Natural killer cell treated with Interleukin-12 subunit alpha and Interleukin-12 subunit beta and Interleukin-15 and Interleukin-18, amount 100 ng/mL, for 72 hours (primary cell): ENCODE measurements around the gene RUFY2. TPM values are rescaled to one million over a fixed set of nuclear protein-coding genes. Genes with fewer than 3 reads are reported as not detected.
A peak's percentile ranks its signal among the peaks of the same experiment; 100 is the strongest.
"Not testable (repeated sequence)": the region's sequence is repeated elsewhere in the genome, so short reads cannot be mapped to it uniquely, and the experiment has no call there.

Experiments
- ATAC-seq, 2 donors: fragments of 150-1000 bp; cut with Tn5 transposase in 1 of 2; sonication (Bioruptor Pico), chemical (Tn5 transposase) in 1 of 2; 2 replicates each; pipeline ENCODE4 v1.10.0; 2021
- DNase-seq: peaks from one replicate; pipeline ENCODE4 v3.0.0; 2022; ENCODE audit warnings: low spot score
- H3K27ac Mint-ChIP-seq, 2 donors: 1 replicate in 1 of 2; 2 replicates in 1 of 2; pipeline ENCODE4 v1.8.0; 2022; ENCODE audit warnings: mixed read lengths in 2 of 2, mild to moderate bottlenecking in 1 of 2, moderate library complexity in 1 of 2
- H3K27me3 Mint-ChIP-seq, 2 donors: 1 replicate in 1 of 2; 2 replicates in 1 of 2; pipeline ENCODE4 v1.8.0; 2022; ENCODE audit warnings: mixed read lengths in 2 of 2
- H3K36me3 Mint-ChIP-seq: one replicate; pipeline ENCODE4 v1.8.0; 2022; ENCODE audit warnings: mixed read lengths
- H3K4me1 Mint-ChIP-seq, 2 donors: 1 replicate in 1 of 2; 2 replicates in 1 of 2; pipeline ENCODE4 v1.8.0; 2022; ENCODE audit warnings: low read depth in 2 of 2, mixed read lengths in 2 of 2, mild to moderate bottlenecking in 1 of 2
- H3K4me3 Mint-ChIP-seq: one replicate; pipeline ENCODE4 v1.8.0; 2022; ENCODE audit warnings: mixed read lengths
- H3K9me3 Mint-ChIP-seq: 2 replicates; pipeline ENCODE4 v1.8.0; 2022; ENCODE audit warnings: mixed read lengths
- total RNA-seq, 2 donors: library from RNA; stranded (reverse); gene quantifications; one replicate each; pipeline ENCODE4 v1.2.3, GENCODE V29; 2022

Gene RUFY2
- total RNA-seq, 2 donors from 2014 or later: 15.7 to 23.4 TPM

GRCh38 chr10:68329506-68329861 is 77.6 kb downstream of the RUFY2 start:
- no peak overlapping the region for H3K27ac Mint-ChIP-seq
- H3K27me3 Mint-ChIP-seq: peaks cover 4 to 6% of the 10 kb centered on the region in 2 donors
- H3K9me3 Mint-ChIP-seq: no peaks in the 10 kb centered on the region
- no peak for DNase-seq
- ATAC-seq: no peak
- H3K4me3 Mint-ChIP-seq: no peak overlapping the region
- peaks cover 27 to 29% of the 10 kb centered on the region in 2 donors for H3K4me1 Mint-ChIP-seq
- peaks cover 14% of the 10 kb centered on the region for H3K36me3 Mint-ChIP-seq

- no peak for ATAC-seq
- DNase-seq: no peak
- peaks cover 5% of the 10 kb centered on the region for H3K36me3 Mint-ChIP-seq
- H3K27ac Mint-ChIP-seq: peak overlapping the region; percentile 23 to 41
- peak overlapping the region; percentile 49 for H3K4me3 Mint-ChIP-seq
- H3K9me3 Mint-ChIP-seq: no peaks in the 10 kb centered on the region
- peaks cover 17 to 20% of the 10 kb centered on the region in 2 donors for H3K4me1 Mint-ChIP-seq
- H3K27me3 Mint-ChIP-seq: peaks cover 4 to 6% of the 10 kb centered on the region in 2 donors
Measured at GRCh38 chr10:68327889-68328786, 78.9 kb downstream of the RUFY2 start.

- not testable (repeated sequence) for H3K4me3 Mint-ChIP-seq, ATAC-seq, H3K9me3 Mint-ChIP-seq, H3K36me3 Mint-ChIP-seq, DNase-seq, H3K4me1 Mint-ChIP-seq, H3K27me3 Mint-ChIP-seq, H3K27ac Mint-ChIP-seq
Measured at GRCh38 chr10:68324396-68324795, 82.7 kb downstream of the RUFY2 start.

GRCh38 chr10:68318331-68319059 is 88.6 kb downstream of the RUFY2 start:
- Mint-ChIP-seq H3K4me3 (no peak overlapping the region), H3K9me3 (peaks cover 8% of the 10 kb centered on the region), H3K27ac (no peak overlapping the region), H3K27me3 (peaks cover 0 to 2% of the 10 kb centered on the region in 2 donors), H3K4me1 (peaks cover 3 to 5% of the 10 kb centered on the region in 2 donors), H3K36me3 (peaks cover 18% of the 10 kb centered on the region)
- DNase-seq (no peak), ATAC-seq (no peak)

- no peak overlapping the region for H3K27ac Mint-ChIP-seq
- ATAC-seq (no peak), DNase-seq (no peak)
- H3K4me3 Mint-ChIP-seq: no peak overlapping the region
- H3K4me1 Mint-ChIP-seq: peaks cover 3 to 5% of the 10 kb centered on the region in 2 donors
- H3K27me3 Mint-ChIP-seq: peaks cover 0 to 2% of the 10 kb centered on the region in 2 donors
- peaks cover 8% of the 10 kb centered on the region for H3K9me3 Mint-ChIP-seq
- peaks cover 18% of the 10 kb centered on the region for H3K36me3 Mint-ChIP-seq
Measured at GRCh38 chr10:68315582-68315981, 91.5 kb downstream of the RUFY2 start.

- H3K36me3 Mint-ChIP-seq: peaks cover 18% of the 10 kb centered on the region
- ATAC-seq, H3K4me1 Mint-ChIP-seq, H3K9me3 Mint-ChIP-seq, H3K4me3 Mint-ChIP-seq, DNase-seq, H3K27me3 Mint-ChIP-seq, H3K27ac Mint-ChIP-seq: not testable (repeated sequence)
Measured at GRCh38 chr10:68314930-68315329, 92.1 kb downstream of the RUFY2 start.

- ATAC-seq: no peak
- H3K4me3 Mint-ChIP-seq: no peak overlapping the region
- H3K36me3 Mint-ChIP-seq: peaks cover under 1% of the 10 kb centered on the region
Measured at GRCh38 chr10:68310531-68310930, 96.5 kb downstream of the RUFY2 start.

DNA sequence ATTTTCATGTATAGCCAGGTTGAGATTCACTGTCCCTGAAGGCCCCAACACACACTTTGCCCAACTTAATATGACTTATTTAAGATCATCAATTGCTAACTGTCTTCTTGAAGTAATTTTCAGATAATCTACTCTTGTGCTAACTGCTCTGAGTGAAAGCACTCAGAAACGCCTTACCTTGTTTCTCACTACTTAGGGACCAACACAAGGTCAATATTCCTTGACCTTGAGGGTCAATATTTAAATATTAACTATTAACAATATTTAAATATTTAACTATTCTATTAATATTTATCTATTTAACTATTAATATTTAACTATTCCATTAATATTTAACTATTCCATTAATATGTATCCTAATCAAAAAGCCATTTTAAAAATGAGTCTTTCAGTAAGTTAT is 101.2 kb downstream of the RUFY2 start:
- DNase-seq (no peak), ATAC-seq (no peak)
- no peaks in the 10 kb centered on the region for H3K9me3 Mint-ChIP-seq
- H3K27me3 Mint-ChIP-seq: no peaks in the 10 kb centered on the region
- no peak overlapping the region for H3K4me3 Mint-ChIP-seq
- H3K36me3 Mint-ChIP-seq: no peaks in the 10 kb centered on the region
- no peak overlapping the region for H3K27ac Mint-ChIP-seq
- H3K4me1 Mint-ChIP-seq: no peaks in the 10 kb centered on the region

More at GRCh38 chr10:68310531-68310930, 96.5 kb downstream of the RUFY2 start:
- no peak overlapping the region for H3K27ac Mint-ChIP-seq
- H3K27me3 Mint-ChIP-seq: no peaks in the 10 kb centered on the region
- no peak for DNase-seq
- H3K9me3 Mint-ChIP-seq: no peaks in the 10 kb centered on the region
- peaks cover 3 to 5% of the 10 kb centered on the region in 2 donors for H3K4me1 Mint-ChIP-seq

DNA sequence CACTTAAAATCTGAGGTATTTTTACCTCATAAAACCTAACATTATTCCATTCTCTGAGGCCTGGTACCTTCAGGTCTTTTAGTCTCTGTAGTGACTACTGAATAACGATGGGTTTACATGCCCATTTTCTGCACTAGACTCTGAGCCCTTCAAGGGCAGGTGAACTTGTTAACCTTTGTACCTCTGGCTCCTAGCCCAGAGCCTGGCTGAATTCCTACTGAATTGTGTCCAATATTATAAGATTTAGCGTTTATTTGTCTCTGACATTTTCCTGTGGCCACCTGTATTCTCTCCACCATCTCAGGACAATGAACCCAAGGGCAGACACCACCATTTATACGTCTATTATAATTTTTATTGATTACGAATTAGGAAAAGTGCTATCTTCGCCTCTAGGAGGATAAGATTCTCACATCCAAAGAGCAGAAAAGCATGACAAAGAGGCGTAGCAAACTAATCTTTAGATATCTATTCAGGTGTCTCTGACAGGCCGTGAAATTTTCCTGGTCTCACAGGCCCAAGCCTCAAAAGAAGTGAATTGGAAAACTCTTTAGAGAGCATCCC is 103.1 kb downstream of the RUFY2 start:
- ATAC-seq (no peak), DNase-seq (no peak)
- Mint-ChIP-seq H3K4me3 (no peak overlapping the region), H3K27me3 (no peaks in the 10 kb centered on the region), H3K36me3 (no peaks in the 10 kb centered on the region), H3K27ac (no peak overlapping the region), H3K4me1 (no peaks in the 10 kb centered on the region), H3K9me3 (no peaks in the 10 kb centered on the region)

- DNase-seq: no peak
- no peak for ATAC-seq
- Mint-ChIP-seq H3K36me3 (no peaks in the 10 kb centered on the region), H3K4me1 (no peaks in the 10 kb centered on the region), H3K4me3 (no peak overlapping the region), H3K27ac (no peak overlapping the region), H3K27me3 (no peaks in the 10 kb centered on the region), H3K9me3 (no peaks in the 10 kb centered on the region)
Measured at GRCh38 chr10:68302871-68303270, 104.2 kb downstream of the RUFY2 start.

GRCh38 chr10:68302503-68302823 is 104.6 kb downstream of the RUFY2 start:
- H3K36me3 Mint-ChIP-seq: no peaks in the 10 kb centered on the region
- no peak overlapping the region for H3K4me3 Mint-ChIP-seq
- H3K27me3 Mint-ChIP-seq: no peaks in the 10 kb centered on the region
- DNase-seq (no peak), ATAC-seq (no peak)
- H3K9me3 Mint-ChIP-seq: no peaks in the 10 kb centered on the region
- no peaks in the 10 kb centered on the region for H3K4me1 Mint-ChIP-seq
- H3K27ac Mint-ChIP-seq: no peak overlapping the region

DNA sequence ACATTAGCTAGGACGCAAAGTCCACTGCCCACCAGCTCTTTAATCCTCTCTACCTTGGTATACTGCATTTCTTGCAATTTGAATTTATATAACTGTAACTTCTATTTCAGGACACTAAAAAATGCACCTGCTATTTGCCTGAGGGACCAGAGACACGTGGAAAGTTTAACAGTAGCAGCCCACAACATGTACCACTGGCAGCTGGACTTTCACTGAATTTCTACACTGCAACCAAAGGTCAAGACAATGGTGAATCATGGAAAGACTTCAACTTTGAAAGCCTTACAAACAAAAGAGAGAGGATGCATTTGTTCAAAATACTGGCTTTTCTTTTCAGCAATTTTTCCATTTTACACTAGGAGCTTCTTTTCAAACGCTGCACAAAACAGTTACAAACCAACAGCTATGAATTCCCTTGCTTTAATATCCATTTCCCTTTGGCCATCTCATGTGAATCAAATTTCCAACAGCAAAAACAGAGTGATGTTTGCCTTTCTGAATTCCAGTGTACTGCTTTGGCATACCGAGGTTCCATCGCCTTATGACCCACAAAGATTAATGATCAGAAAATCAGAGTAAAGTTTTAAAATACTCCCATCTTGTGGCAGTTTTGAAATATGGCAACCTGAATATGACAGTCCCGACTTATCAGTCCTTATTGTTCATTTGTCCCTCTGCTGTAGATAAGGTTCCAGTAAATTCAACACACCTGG is 105.1 kb downstream of the RUFY2 start:
- no peaks in the 10 kb centered on the region for H3K36me3 Mint-ChIP-seq
- H3K27me3 Mint-ChIP-seq: no peaks in the 10 kb centered on the region
- H3K4me1 Mint-ChIP-seq: no peaks in the 10 kb centered on the region
- DNase-seq: no peak
- ATAC-seq: no peak
- H3K9me3 Mint-ChIP-seq: no peaks in the 10 kb centered on the region
- H3K4me3 Mint-ChIP-seq: no peak overlapping the region
- no peak overlapping the region for H3K27ac Mint-ChIP-seq

GRCh38 chr10:68301301-68301700 is 105.8 kb downstream of the RUFY2 start:
- no peak for ATAC-seq
- Mint-ChIP-seq H3K27ac (no peak overlapping the region), H3K9me3 (no peaks in the 10 kb centered on the region), H3K27me3 (no peaks in the 10 kb centered on the region), H3K4me3 (no peak overlapping the region), H3K36me3 (no peaks in the 10 kb centered on the region), H3K4me1 (no peaks in the 10 kb centered on the region)
- DNase-seq: no peak
